HepG2 (cell line): Measurements from ENCODE around the gene TBL3. TPM values are rescaled to one million over a fixed set of nuclear protein-coding genes. Genes with fewer than 3 reads are reported as not detected.

Experiments used
- CTCF ChIP-seq: sonication (generic); formaldehyde crosslinking; IDR thresholded peaks from 2 replicates; pipeline ENCODE4 v1.5.0; 2020; ENCODE audit warnings: mild to moderate bottlenecking, missing genetic modification reagents, moderate library complexity
- HDAC6 ChIP-seq: fragments of 200-600 bp; sonication (generic); IDR thresholded peaks from 2 replicates; pipeline ENCODE4 v1.7.0; 2017; ENCODE audit warnings: mild to moderate bottlenecking, antibody characterized with exemption, low read length, low read depth
- HES4 ChIP-seq: sonication (generic); formaldehyde crosslinking; IDR thresholded peaks from 2 replicates; pipeline ENCODE4 v1.9.0; 2021; ENCODE audit warnings: mild to moderate bottlenecking, missing genetic modification reagents, borderline replicate concordance
- HOXA7 ChIP-seq: sonication (generic); formaldehyde crosslinking; IDR thresholded peaks from 2 replicates; pipeline ENCODE4 v1.8.1; 2022; ENCODE audit warnings: mild to moderate bottlenecking, missing genetic modification reagents, moderate library complexity
- KAT7 ChIP-seq: IDR thresholded peaks from 2 replicates; pipeline ENCODE4 v1.6.1; 2018; ENCODE audit warnings: borderline replicate concordance, missing compliant biosample characterization
- PPARG ChIP-seq: conservative IDR thresholded peaks from 2 replicates; pipeline ENCODE4 v1.6.1; 2016; ENCODE audit warnings: missing biosample characterization, missing genetic modification reagents
- SCMH1 ChIP-seq: sonication (generic); formaldehyde crosslinking; IDR thresholded peaks from 2 replicates; pipeline ENCODE4 v1.9.0; 2021; ENCODE audit warnings: missing genetic modification reagents, mild to moderate bottlenecking, borderline replicate concordance
- SPEN ChIP-seq: sonication (generic); formaldehyde crosslinking; IDR thresholded peaks from 2 replicates; pipeline ENCODE4 v1.5.1; 2020; ENCODE audit warnings: low read depth, mild to moderate bottlenecking, missing genetic modification reagents
- STAT6 ChIP-seq: sonication (generic); formaldehyde crosslinking; IDR thresholded peaks from 2 replicates; pipeline ENCODE4 v1.4.0; 2020; ENCODE audit warnings: missing genetic modification reagents, mild to moderate bottlenecking, borderline replicate concordance
- TEAD3 ChIP-seq: optimal IDR thresholded peaks from 2 replicates; pipeline ENCODE3; 2016; ENCODE audit warnings: borderline replicate concordance
- TEF ChIP-seq: sonication (generic); formaldehyde crosslinking; IDR thresholded peaks from 2 replicates; pipeline ENCODE4 v1.5.0; 2020; ENCODE audit warnings: missing genetic modification reagents
- TFAP4 ChIP-seq: sonication (generic); IDR thresholded peaks from 2 replicates; pipeline ENCODE4 v1.6.1; 2016; ENCODE audit warnings: low read depth, borderline replicate concordance
- TFDP2 ChIP-seq: sonication (generic); formaldehyde crosslinking; IDR thresholded peaks from 2 replicates; pipeline ENCODE4 v1.4.0; 2020; ENCODE audit warnings: missing genetic modification reagents
- ZBTB4 ChIP-seq: sonication (generic); formaldehyde crosslinking; IDR thresholded peaks from 2 replicates; pipeline ENCODE4 v1.4.0; 2020; ENCODE audit warnings: missing genetic modification reagents, mild to moderate bottlenecking, borderline replicate concordance
- ZNF24 ChIP-seq: fragments of 450-650 bp; IDR thresholded peaks from 2 replicates; pipeline ENCODE4 v1.6.1; 2017; ENCODE audit warnings: antibody characterized with exemption, mild to moderate bottlenecking
- ZNF367 ChIP-seq: sonication (generic); formaldehyde crosslinking; IDR thresholded peaks from 2 replicates; pipeline ENCODE4 v1.4.0; 2020; ENCODE audit warnings: missing genetic modification reagents, borderline replicate concordance
- ZNF556 ChIP-seq: sonication (generic); formaldehyde crosslinking; IDR thresholded peaks from 2 replicates; pipeline ENCODE4 v1.4.0; 2020; ENCODE audit warnings: mild to moderate bottlenecking, missing genetic modification reagents, borderline replicate concordance
- polyA plus RNA-seq, 8 experiments: library from polyadenylated mRNA; depleted of rRNA in 3 of 8; stranded (reverse) in 7 of 8; unstranded in 1 of 8; fragments of >200 nt; fragmentation: Illumina TruSeq in 4 of 8; extraction: Trizol in 4 of 8; gene quantifications; 2 replicates each; pipeline versions ENCODE4 v1.2.1 to v1.2.3, GENCODE V29; 2011 to 2016; ENCODE audit warnings: low read depth in 4 of 8, missing spikeins in 1 of 8, mixed read lengths in 1 of 8; ENCODE audit not compliant: insufficient read depth in 1 of 8
- total RNA-seq, 5 experiments: library from RNA; depleted of rRNA; stranded (reverse); fragments of >200 nt; fragmentation: Illumina TruSeq; extraction: Trizol; gene quantifications; 2 replicates each; pipeline ENCODE4 v1.2.3, GENCODE V29; 2016; ENCODE audit warnings: low read depth in 1 of 5

The TBL3 gene
- total and polyA plus RNA-seq, 2 of the 13 experiments (the other 11 are each of a cell fraction or from before 2014, with no cell fraction given), result 16.8 to 38.0 TPM

- 0 out of 2 replicates have a peak, but pooled peaks have one; percentile 78 for TF ChIP-seq STAT6 (CRISPR knock-in tag)
- TF ChIP-seq KAT7 (CRISPR knock-in tag), result peak; percentile 39; the same call in 1 of the 2 replicates
- TF ChIP-seq HOXA7 (CRISPR knock-in tag), result no peak
- TF ChIP-seq HES4 (CRISPR knock-in tag), result no peak
- TF ChIP-seq PPARG (CRISPR knock-in tag), result no peak; the same call in 1 of the 2 replicates
- TF ChIP-seq SPEN (CRISPR knock-in tag), result no peak
- no peak for TF ChIP-seq SCMH1 (CRISPR knock-in tag)
- TF ChIP-seq TFAP4, result no peak
- no peak; the same call in 1 of the 2 replicates for TF ChIP-seq TFDP2
- no peak for TF ChIP-seq ZNF367 (CRISPR knock-in tag)
- no peak for TF ChIP-seq TEAD3 (CRISPR knock-in tag)
- no peak for TF ChIP-seq TEF (CRISPR knock-in tag)
- no peak for TF ChIP-seq HDAC6
- TF ChIP-seq ZNF24, result no peak
- TF ChIP-seq CTCF (CRISPR knock-in tag), result peak; percentile 91
- no peak for TF ChIP-seq ZNF556 (CRISPR knock-in tag)
- TF ChIP-seq ZBTB4 (CRISPR knock-in tag), result no peak
Measured at GRCh38 chr16:1941162-1942046, 30.4 kb upstream of the TBL3 start (continued).
